HG03066 (cell line): ENCODE data around the gene TERT.

Experiments
- ATAC-seq: cut with Tn5 transposase; IDR thresholded peaks from one replicate; pipeline ENCODE4 v1.9.1; 2021; ENCODE audit warnings: low read depth; ENCODE audit not compliant: unreplicated experiment

Gene TERT

GRCh38 chr5:1223278-1223670, 71.6 kb downstream of the TERT start:
- ATAC-seq: no peak

GRCh38 chr5:1222621-1223277, 72.1 kb downstream of the TERT start:
- ATAC-seq: no peak

GRCh38 chr5:1222147-1222546, 72.7 kb downstream of the TERT start:
- ATAC-seq: no peak

GRCh38 chr5:1221721-1222120, 73.1 kb downstream of the TERT start:
- no peak for ATAC-seq

- ATAC-seq: no peak
Measured at GRCh38 chr5:1220831-1221230, 74.0 kb downstream of the TERT start.

GRCh38 chr5:1220351-1220750, 74.5 kb downstream of the TERT start:
- no peak for ATAC-seq

GRCh38 chr5:1219768-1220100, 75.1 kb downstream of the TERT start:
- no peak for ATAC-seq

GRCh38 chr5:1219098-1219767, 75.6 kb downstream of the TERT start:
- no peak for ATAC-seq

- no peak for ATAC-seq
Measured at GRCh38 chr5:1218351-1219080, 76.4 kb downstream of the TERT start.

GRCh38 chr5:1217596-1218206, 77.2 kb downstream of the TERT start:
- no peak for ATAC-seq

GRCh38 chr5:1216918-1217295, 78.0 kb downstream of the TERT start:
- no peak for ATAC-seq

GRCh38 chr5:1216211-1216917, 78.5 kb downstream of the TERT start:
- no peak for ATAC-seq

GRCh38 chr5:1215320-1216096, 79.4 kb downstream of the TERT start:
- ATAC-seq: no peak

- no peak for ATAC-seq
Measured at GRCh38 chr5:1214936-1215220, 80.0 kb downstream of the TERT start.

GRCh38 chr5:1214163-1214935, 80.5 kb downstream of the TERT start:
- no peak for ATAC-seq

GRCh38 chr5:1213508-1214162, 81.2 kb downstream of the TERT start:
- ATAC-seq: no peak

GRCh38 chr5:1212881-1213280, 82.0 kb downstream of the TERT start:
- no peak for ATAC-seq

- no peak for ATAC-seq
Measured at GRCh38 chr5:1212271-1212670, 82.6 kb downstream of the TERT start.

- ATAC-seq: no peak
Measured at GRCh38 chr5:1211701-1212100, 83.2 kb downstream of the TERT start.
